Cardiac atrium fibroblast (primary cell): Measurements from ENCODE around the gene FASTK. TPM values are rescaled to one million over a fixed set of nuclear protein-coding genes. Genes with fewer than 3 reads are reported as not detected.

Experiments
- total RNA-seq: library from RNA; depleted of rRNA; stranded (reverse); fragments of >200 nt; gene quantifications from 2 replicates; pipeline ENCODE4 v1.2.3, GENCODE V29; 2015

Gene FASTK, protein sequence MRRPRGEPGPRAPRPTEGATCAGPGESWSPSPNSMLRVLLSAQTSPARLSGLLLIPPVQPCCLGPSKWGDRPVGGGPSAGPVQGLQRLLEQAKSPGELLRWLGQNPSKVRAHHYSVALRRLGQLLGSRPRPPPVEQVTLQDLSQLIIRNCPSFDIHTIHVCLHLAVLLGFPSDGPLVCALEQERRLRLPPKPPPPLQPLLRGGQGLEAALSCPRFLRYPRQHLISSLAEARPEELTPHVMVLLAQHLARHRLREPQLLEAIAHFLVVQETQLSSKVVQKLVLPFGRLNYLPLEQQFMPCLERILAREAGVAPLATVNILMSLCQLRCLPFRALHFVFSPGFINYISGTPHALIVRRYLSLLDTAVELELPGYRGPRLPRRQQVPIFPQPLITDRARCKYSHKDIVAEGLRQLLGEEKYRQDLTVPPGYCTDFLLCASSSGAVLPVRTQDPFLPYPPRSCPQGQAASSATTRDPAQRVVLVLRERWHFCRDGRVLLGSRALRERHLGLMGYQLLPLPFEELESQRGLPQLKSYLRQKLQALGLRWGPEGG
- 69.1 and 85.9 TPM in 2 replicates for total RNA-seq

DNA sequence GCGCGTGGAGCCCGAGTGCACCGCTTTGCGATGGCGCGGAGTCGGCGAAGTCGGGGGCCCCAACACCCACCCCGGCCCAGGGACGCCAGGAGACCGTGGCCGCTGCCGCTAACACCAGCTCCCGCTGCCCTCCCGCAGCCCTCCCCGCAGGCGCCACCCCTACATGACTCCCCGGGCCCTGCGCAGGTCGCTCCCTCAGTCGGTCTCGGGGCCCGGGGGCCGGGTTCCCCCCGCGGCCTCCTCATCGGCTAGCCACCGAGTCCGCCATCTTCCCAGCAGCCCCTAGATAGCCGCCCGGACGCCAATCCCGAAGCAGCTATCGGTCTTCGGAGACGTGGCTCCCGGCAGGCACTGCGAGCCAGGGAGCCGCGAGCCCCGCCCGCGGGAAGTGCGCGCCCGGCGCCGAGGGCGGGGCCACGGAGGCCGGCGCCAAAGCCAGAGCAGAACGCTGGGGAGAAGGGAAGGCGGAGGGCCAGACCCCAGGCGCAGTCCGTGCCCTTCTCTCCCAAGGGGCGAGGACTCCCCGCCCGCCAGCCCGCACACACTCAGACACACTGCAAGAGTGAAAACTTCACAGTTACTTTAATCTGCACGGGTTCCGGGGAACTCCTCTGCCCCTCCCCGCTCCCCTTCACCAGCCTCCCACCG, at the start of gene FASTK:
TSS of gene FASTK (minus strand) at position 288 of the 648 bp plus-strand sequence. CDS start at position 245, 43 bp downstream.

DNA sequence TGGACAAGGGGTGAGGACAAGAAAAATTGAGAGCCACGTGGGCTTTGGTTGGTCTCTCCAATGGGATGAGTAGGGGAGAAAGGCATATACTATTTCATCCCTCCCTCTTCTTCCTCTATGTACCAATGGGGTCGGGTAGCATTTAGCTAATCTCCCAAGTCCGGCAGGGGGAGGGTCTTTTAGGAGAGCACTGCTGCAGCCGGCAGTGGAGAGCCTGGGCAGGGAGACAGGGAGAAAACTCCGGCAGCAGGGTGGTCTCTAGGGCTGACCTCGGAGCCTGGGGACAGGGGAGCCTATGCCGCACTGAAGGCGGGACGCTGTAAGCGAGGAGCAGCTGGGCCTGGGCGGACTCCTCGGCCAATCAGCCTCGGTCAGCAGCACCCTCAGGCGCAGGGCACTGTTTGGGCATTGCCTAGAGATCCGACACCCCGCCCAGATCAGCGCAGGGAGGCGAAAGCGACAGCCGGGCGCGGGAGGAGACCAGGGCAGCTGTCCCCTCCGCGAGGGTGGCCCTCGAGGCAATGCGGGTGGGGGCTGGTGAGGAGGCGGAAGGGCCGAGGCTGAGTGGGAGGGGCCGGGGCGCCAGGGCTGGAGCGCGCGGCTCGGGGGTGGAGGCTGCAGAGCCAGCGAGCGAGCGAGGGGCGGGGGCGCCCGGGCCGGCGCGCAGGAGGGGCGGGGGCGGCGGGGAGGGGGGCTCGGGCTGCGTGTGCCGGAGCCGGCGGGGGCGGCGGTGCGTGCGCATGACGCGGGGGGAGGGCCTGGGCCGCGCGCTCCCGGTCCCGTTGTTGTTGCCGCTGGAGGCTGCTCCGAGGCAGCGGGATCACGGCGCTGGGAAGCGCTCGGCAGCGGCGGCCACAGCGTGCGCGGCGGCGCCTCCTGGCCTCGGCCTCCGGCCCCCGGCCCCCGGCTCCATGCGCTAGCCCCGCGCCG, 5.3 kb upstream of the FASTK start, which contains the start of gene AGAP3:
TSS of gene AGAP3 (plus strand) at position 785 of the 930 bp plus-strand sequence. CDS start 267 bp downstream, outside the sequence.

DNA sequence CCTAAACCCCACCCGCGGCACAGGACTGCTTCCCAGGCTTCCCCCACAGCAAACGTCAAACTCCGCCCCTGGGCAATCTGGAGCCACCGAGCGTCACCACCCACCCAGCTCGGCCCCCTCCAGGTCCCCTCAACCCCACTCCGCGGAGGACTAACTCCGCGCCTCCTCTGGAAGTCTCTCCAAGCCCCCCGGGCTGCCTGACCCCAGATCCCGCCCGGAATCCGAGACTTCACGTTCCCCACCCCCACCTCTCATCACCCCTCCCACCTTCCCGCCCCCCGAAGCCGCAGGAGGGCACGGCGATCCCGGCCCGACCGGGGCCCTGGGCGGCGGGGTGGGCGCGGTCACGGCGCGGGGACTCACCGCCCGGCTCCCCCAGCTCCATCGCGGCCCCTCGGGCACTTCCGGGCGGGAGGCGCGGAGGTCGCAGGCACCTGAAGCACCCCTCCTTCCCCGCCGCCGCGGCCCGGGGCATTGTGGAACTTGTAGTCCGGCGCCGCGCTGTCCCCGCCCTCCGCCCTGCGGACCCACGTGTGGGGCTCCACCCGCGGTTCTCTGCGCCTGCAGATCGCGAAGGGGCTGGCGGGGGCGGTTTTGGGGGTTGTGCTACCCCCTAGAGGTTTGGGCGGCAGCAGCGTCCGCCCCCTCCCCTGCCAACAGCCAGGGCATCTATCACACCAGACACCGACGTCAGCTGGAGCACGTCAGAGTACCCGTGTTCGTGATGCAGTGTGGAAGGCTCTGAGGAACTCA, 2.6 kb upstream of the FASTK start, which contains the start of gene TMUB1:
TSS of gene TMUB1 (minus strand) at position 423 of the 753 bp plus-strand sequence. CDS start 930 bp downstream, outside the sequence.

DNA sequence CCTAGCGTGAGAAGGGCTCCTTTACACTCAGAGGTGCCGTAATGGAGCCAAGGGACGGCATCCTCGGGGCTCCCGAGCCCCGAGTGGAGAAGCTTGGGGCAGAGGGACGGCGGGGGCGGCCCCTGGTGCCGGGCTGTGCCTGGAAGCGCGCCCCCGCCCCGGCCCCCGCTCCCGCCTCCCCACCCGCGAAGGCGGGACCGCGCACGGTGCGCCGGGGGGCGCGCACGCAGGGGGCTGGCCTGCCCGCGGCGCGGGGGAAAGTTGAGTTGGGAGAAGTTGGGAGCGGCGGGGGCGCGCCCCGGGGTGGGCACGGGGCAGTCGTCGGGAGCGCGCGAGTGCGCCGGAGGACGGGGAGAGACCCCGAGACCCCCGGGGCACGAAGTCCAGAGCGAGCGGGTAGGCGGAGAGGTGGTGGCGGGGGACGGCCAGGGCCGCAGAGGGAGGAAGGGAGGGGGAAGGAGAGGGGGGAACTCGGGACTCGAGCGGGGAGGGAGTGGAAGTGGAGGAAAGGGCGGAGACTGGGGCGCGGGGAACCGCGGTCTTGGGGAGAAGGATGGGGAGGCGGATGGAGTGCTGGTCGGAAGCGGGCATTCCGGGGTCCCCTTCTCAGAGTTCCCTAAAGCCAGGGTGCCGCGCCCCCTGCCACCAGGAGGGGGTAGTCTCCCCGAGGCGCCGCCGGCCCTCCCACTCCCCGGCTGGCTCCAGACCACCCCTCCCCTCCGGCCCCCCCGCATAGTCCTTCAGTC, 21.1 kb downstream of the FASTK start, which contains the start of gene SLC4A2:
TSS of gene SLC4A2 (plus strand) at position 223 of the 746 bp plus-strand sequence. CDS start 2,399 bp downstream, outside the sequence.

DNA sequence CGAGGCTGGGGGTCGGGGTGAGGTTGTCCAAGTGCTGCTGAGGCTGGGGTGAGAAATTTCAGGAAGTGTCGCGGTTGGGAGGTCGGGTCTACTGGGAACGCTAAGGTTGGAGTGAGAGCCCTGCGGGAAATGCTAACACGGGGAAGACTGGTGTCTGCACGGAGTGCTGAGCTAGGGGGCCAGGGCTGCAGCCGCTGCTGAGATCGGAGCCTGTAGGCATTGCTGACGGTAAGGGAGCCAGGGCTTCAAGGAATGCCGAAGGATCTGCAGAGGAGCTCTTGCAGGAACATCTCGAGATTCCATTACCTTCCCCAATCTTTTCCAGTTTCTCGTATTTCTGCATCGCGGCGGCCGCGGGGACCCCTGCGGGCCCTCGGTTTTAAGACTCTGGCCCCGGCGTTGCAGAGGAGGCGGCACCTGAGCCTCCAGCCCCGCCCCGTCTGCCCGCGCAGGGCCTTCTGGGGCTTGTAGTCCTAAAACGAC, 23.1 kb downstream of the FASTK start, which contains the start of gene CDK5:
TSS of gene CDK5 (minus strand) at position 392 of the 483 bp plus-strand sequence. CDS start at position 343, 49 bp downstream.

DNA sequence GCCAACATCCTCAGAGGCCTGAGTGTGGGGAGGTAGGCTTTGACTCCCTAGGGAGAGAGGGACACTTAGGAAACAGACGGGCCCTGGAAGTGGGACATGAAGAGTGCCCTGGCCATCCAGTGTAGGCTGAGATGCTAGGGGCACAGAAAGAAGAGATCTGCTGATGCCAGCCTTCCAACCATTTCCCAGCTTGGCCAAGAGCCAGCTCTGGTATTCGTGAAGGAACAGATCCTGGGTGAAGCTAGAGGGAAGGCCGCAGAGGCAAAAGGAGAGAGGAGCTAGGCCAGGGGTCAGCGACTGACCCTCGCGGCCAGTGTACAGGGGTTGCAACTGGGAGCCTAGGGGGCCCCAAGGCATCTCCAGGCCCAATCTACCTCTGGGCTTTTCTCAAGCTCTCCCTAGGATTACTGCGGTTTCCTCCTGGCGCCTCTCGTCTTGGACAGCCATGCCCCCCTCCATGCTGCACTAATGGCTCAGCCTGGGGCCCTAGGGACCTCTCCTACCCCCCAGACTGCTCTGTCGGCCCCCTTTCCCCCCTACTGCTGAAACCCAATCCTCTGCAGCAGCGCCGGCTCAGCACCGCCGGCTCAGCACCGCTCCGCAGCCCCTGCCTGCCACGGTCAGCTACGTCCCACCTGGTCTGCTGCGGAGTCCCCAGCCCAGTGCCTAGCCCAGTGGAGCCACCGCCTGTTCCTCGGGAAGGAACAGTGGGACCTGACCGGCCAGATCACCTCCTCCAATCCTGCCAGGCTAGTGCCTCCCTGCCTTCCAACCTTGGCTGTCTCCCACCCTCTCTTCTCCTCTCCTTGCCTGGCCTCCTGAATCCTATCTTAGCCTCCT, 32.4 kb downstream of the FASTK start, which contains the start of gene ASIC3:
TSS of gene ASIC3 (plus strand) at position 556 of the 840 bp plus-strand sequence. CDS start 355 bp downstream, outside the sequence.

DNA sequence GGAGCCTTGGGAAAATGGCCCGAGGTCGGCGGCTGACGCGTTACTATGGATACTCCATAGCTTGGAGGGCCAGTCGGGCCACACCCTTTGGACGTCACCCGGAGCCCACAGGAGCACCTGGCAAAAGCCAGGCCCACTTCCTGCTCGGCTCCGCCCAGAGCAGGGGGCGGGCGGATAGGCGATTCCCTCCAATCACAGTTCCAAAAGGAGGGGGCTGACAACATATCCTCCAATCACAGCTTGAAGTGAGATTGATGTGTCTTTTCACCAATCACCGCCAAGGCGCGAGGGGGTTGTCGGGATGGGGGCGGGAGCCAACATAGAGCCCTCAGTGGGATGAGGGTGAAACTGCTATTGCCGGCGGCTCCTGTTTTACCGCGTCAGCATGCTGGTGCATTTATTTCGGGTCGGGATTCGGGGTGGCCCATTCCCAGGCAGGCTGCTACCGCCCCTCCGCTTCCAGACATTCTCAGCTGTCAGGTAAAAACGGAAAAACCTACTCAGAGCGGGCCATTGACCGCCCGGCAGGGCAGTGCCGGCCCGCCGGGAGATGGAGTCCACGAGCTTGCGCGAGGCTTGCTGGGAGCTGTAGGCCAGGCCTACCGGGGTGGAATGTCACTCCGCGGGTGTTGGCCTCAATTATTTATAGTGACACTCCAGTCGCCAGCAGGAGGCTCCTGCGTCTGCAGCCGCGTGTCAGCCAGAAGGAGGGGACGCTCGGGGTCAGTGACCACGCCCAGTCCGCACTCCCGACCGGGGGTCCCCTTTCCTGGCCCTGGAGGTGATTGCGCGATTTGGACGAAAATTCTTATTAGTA, 52.3 kb downstream of the FASTK start, which contains the start of gene ABCB8:
TSS of gene ABCB8 (plus strand) at position 320 of the 817 bp plus-strand sequence. CDS start at position 386, 66 bp downstream.

Other genes with a start within 250 kb of the FASTK start
- not detected in 2 replicates for gene AOC1, start 228.3 kb downstream of the FASTK start, total RNA-seq
- under 0.01 TPM in 1 of 2 replicates, not detected in the other for gene KCNH2, start 102.5 kb downstream of the FASTK start, total RNA-seq
- 5.4 and 18.6 TPM in 2 replicates for gene NOS3, start 89.8 kb downstream of the FASTK start, total RNA-seq
- 0.16 and 2.2 TPM in 2 replicates for gene ATG9B, start 56.3 kb downstream of the FASTK start, total RNA-seq
- gene ABCB8, start 52.4 kb downstream of the FASTK start, total RNA-seq, result 26.9 and 33.6 TPM in 2 replicates
- 0.54 TPM in 1 of 2 replicates, not detected in the other for gene ASIC3, start 32.3 kb downstream of the FASTK start, total RNA-seq
- 9.2 and 13.0 TPM in 2 replicates for gene CDK5, start 22.9 kb downstream of the FASTK start, total RNA-seq
- 123 and 225 TPM in 2 replicates for gene SLC4A2, start 21.2 kb downstream of the FASTK start, total RNA-seq
- gene TMUB1, start 2.7 kb upstream of the FASTK start, total RNA-seq, result 48.8 and 52.0 TPM in 2 replicates
- 33.0 and 41.3 TPM in 2 replicates for gene AGAP3, start 5.7 kb upstream of the FASTK start, total RNA-seq
- not detected in 2 replicates for gene GBX1, start 86.9 kb upstream of the FASTK start, total RNA-seq
- not detected in 2 replicates for gene ASB10, start 106.4 kb upstream of the FASTK start, total RNA-seq
- gene H2BK1, start 129.7 kb upstream of the FASTK start, total RNA-seq, result not detected in 2 replicates
- 41.2 and 49.7 TPM in 2 replicates for gene ABCF2, start 146.4 kb upstream of the FASTK start, total RNA-seq
- 89.0 and 110 TPM in 2 replicates for gene CHPF2, start 151.7 kb upstream of the FASTK start, total RNA-seq
- gene SMARCD3, start 167.9 kb upstream of the FASTK start, total RNA-seq, result 27.5 and 41.0 TPM in 2 replicates